ENCODE results near the gene SUMO2. TPM values are rescaled to one million over a fixed set of nuclear protein-coding genes. Genes with fewer than 3 reads are reported as not detected.

Gene SUMO2
- polyA plus RNA-seq, 3 donors = 64.9 to 318 (median 282) TPM

DNA sequence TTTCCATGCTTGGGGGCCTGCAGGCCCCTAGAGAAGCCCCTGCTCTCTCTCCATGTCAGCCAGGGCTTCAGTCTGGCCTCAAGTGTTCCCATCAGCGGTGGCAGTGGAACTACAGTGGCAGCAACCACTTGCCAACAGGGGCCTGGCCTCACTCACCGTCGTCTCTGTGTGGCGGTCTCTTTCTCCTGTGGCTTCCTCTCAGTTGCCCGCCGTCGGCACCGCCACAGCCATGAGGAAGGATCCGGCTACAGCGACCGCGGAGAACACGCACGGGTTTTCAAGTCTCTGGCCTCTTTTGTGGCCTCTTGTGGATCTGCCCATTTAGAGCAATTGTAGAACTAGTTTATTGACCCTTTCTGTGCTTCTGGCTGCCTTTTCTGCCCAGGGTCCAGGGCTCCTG lies 64.5 kb downstream of the SUMO2 start:
- no peak overlapping the region for H3K4me2 ChIP-seq (replicated peaks; ENCODE audit: extremely low read depth, low read length, poor library complexity, severe bottlenecking)
- H2AFZ ChIP-seq (ENCODE audit: insufficient read depth, low read depth, low read length, poor library complexity, severe bottlenecking) = no peak overlapping the region
- Mint-ChIP-seq H3K36me3 (peaks cover 42 to 53% of the 10 kb centered on the region in 2 donors), H3K4me3 (no peak overlapping the region), H3K27me3 (ENCODE audit: low read depth in 3 of 3) (no peaks in the 10 kb centered on the region), H3K9me3 (no peaks in the 10 kb centered on the region), H3K27ac (peak overlapping the region in 1 of 7 donors; percentile 74), H3K4me1 (peaks cover 44% of the 10 kb centered on the region)
- DNase-seq = no peak
- peaks cover 17% of the 10 kb centered on the region for H3K79me2 ChIP-seq (ENCODE audit: insufficient read depth, low read length)
- H3K9ac ChIP-seq (ENCODE audit: insufficient read depth, low read length, poor library complexity, severe bottlenecking) = no peak overlapping the region
- H3K36me3 ChIP-seq (replicated peaks in 1 of 2; ENCODE audit: control insufficient read depth in 1 of 2, insufficient read depth in 2 of 2, low read length in 2 of 2) = peaks cover 13 to 35% of the 10 kb centered on the region in 2 donors
- 61% methylated on average over 14 of the region's 14 CpGs for WGBS (ENCODE audit: insufficient coverage)
- intact Hi-C loops (cut with micrococcal nuclease) = loop anchor here in 1 of 2 donors (10.0 kb wide), 1 partner anchor 86 kb away; the partner anchor contains the start of gene NUP85
- H3K9me3 ChIP-seq (replicated peaks in 1 of 2; ENCODE audit: control insufficient read depth in 1 of 2, insufficient read depth in 1 of 2, low read length in 2 of 2) = no peaks in the 10 kb centered on the region
- TF ChIP-seq, protein P1, sequence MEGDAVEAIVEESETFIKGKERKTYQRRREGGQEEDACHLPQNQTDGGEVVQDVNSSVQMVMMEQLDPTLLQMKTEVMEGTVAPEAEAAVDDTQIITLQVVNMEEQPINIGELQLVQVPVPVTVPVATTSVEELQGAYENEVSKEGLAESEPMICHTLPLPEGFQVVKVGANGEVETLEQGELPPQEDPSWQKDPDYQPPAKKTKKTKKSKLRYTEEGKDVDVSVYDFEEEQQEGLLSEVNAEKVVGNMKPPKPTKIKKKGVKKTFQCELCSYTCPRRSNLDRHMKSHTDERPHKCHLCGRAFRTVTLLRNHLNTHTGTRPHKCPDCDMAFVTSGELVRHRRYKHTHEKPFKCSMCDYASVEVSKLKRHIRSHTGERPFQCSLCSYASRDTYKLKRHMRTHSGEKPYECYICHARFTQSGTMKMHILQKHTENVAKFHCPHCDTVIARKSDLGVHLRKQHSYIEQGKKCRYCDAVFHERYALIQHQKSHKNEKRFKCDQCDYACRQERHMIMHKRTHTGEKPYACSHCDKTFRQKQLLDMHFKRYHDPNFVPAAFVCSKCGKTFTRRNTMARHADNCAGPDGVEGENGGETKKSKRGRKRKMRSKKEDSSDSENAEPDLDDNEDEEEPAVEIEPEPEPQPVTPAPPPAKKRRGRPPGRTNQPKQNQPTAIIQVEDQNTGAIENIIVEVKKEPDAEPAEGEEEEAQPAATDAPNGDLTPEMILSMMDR (IDR thresholded peaks at IDR 0.05) = no peak
- H3K4me1 ChIP-seq (ENCODE audit: control insufficient read depth in 1 of 2, insufficient read depth in 2 of 2, low read length in 2 of 2) = peaks cover 36 to 37% of the 10 kb centered on the region in 2 donors
- H3K27me3 ChIP-seq (ENCODE audit: control insufficient read depth in 2 of 2, insufficient read depth in 2 of 2, low read length in 2 of 2) = no peaks in the 10 kb centered on the region
- no peak overlapping the region for H3K27ac ChIP-seq (ENCODE audit: low read depth in 1 of 2, low read length in 2 of 2)
- no peak overlapping the region for H3K4me3 ChIP-seq (replicated peaks in 1 of 3; ENCODE audit: low read depth in 2 of 3, low read length in 3 of 3)
- H4K20me1 ChIP-seq (ENCODE audit: insufficient read depth, low read length) = peaks cover 8% of the 10 kb centered on the region

- no peaks in the 10 kb centered on the region for H3K27me3 Mint-ChIP-seq (ENCODE audit: low read depth in 3 of 3)
- peaks cover 13 to 33% of the 10 kb centered on the region in 2 donors for H3K36me3 ChIP-seq (replicated peaks in 1 of 2; ENCODE audit: control insufficient read depth in 1 of 2, insufficient read depth in 2 of 2, low read length in 2 of 2)
- H3K4me2 ChIP-seq (replicated peaks; ENCODE audit: extremely low read depth, low read length, poor library complexity, severe bottlenecking) = no peak overlapping the region
- peaks cover 23% of the 10 kb centered on the region for H3K79me2 ChIP-seq (ENCODE audit: insufficient read depth, low read length)
- intact Hi-C loops (cut with micrococcal nuclease) = loop anchor here in 1 of 2 donors (10.0 kb wide), 1 partner anchor 88 kb away; the partner anchor contains the start of gene NUP85
- H3K4me1 Mint-ChIP-seq = peaks cover 54% of the 10 kb centered on the region
- 89% methylated on average over 4 of the region's 9 CpGs for WGBS (ENCODE audit: insufficient coverage)
- H2AFZ ChIP-seq (ENCODE audit: insufficient read depth, low read depth, low read length, poor library complexity, severe bottlenecking) = no peak overlapping the region
- no peaks in the 10 kb centered on the region for H3K27me3 ChIP-seq (ENCODE audit: control insufficient read depth in 2 of 2, insufficient read depth in 2 of 2, low read length in 2 of 2)
- no peak overlapping the region for H3K4me3 Mint-ChIP-seq
- no peak for DNase-seq
- no peak overlapping the region for H3K27ac Mint-ChIP-seq
- no peak overlapping the region for H3K9ac ChIP-seq (ENCODE audit: insufficient read depth, low read length, poor library complexity, severe bottlenecking)
- peaks cover 13% of the 10 kb centered on the region for H4K20me1 ChIP-seq (ENCODE audit: insufficient read depth, low read length)
- no peak overlapping the region for H3K4me3 ChIP-seq (replicated peaks in 1 of 3; ENCODE audit: low read depth in 2 of 3, low read length in 3 of 3)
- peaks cover 42 to 43% of the 10 kb centered on the region in 2 donors for H3K4me1 ChIP-seq (ENCODE audit: control insufficient read depth in 1 of 2, insufficient read depth in 2 of 2, low read length in 2 of 2)
- H3K27ac ChIP-seq (ENCODE audit: low read depth in 1 of 2, low read length in 2 of 2) = no peak overlapping the region
- H3K36me3 Mint-ChIP-seq = peaks cover 43 to 55% of the 10 kb centered on the region in 2 donors
- TF ChIP-seq, protein P1 (IDR thresholded peaks at IDR 0.05) = no peak
- H3K9me3 Mint-ChIP-seq = no peaks in the 10 kb centered on the region
- H3K9me3 ChIP-seq (replicated peaks in 1 of 2; ENCODE audit: control insufficient read depth in 1 of 2, insufficient read depth in 1 of 2, low read length in 2 of 2) = no peaks in the 10 kb centered on the region
Observed at GRCh38 chr17:75116737-75117136, 66.0 kb downstream of the SUMO2 start.

Small RNAs within 50 kb of the gene (small RNA-seq; reads per million reads assigned to genes)
- gene RF00019 (ENCODE audit: insufficient read length, low read depth) = not detected

Other genes with a start within 250 kb of the SUMO2 start
- not detected for gene OTOP3, start 247.1 kb downstream of the SUMO2 start, polyA plus RNA-seq
- not detected for gene HID1, start 210.2 kb downstream of the SUMO2 start, polyA plus RNA-seq
- under 1 TPM in 1 of 3 donors, not detected in 2; 0.05 TPM for gene CDR2L, start 195.3 kb downstream of the SUMO2 start, polyA plus RNA-seq
- 10 to 100 TPM; 18.9 to 52.6 (median 44.4) TPM for gene MRPL58, start 170.3 kb downstream of the SUMO2 start, polyA plus RNA-seq
- gene ATP5PD, start 136.0 kb downstream of the SUMO2 start, polyA plus RNA-seq = 100 to 1,000 TPM; 139 to 451 (median 437) TPM
- 10 to 100 TPM in 1 of 3 donors, 1 to 10 TPM in 2; 2.8 to 17.0 (median 2.9) TPM for gene KCTD2, start 135.7 kb downstream of the SUMO2 start, polyA plus RNA-seq
- 10 to 100 TPM; 26.1 to 99.4 (median 27.0) TPM for gene SLC16A5, start 95.0 kb downstream of the SUMO2 start, polyA plus RNA-seq
- 10 to 100 TPM in 1 of 3 donors, 1 to 10 TPM in 2; 1.3 to 11.8 (median 2.1) TPM for gene ARMC7, start 73.0 kb downstream of the SUMO2 start, polyA plus RNA-seq
- gene NT5C, start 51.2 kb downstream of the SUMO2 start, polyA plus RNA-seq = 10 to 100 TPM; 27.8 to 45.6 (median 36.2) TPM
- gene JPT1, start 28.4 kb downstream of the SUMO2 start, polyA plus RNA-seq = 100 to 1,000 TPM in 2 of 3 donors, 10 to 100 TPM in 1; 79.7 to 181 (median 156) TPM
- gene NUP85, start 22.7 kb upstream of the SUMO2 start, polyA plus RNA-seq = 10 to 100 TPM; 36.3 to 94.2 (median 38.7) TPM
- 100 to 1,000 TPM in 1 of 3 donors, 10 to 100 TPM in 1, 1 to 10 TPM in 1; 4.3 to 162 (median 15.7) TPM for gene GGA3, start 78.6 kb upstream of the SUMO2 start, polyA plus RNA-seq
- 100 to 1,000 TPM in 2 of 3 donors, 10 to 100 TPM in 1; 26.7 to 122 (median 101) TPM for gene MRPS7, start 78.9 kb upstream of the SUMO2 start, polyA plus RNA-seq
- gene MIF4GD, start 88.3 kb upstream of the SUMO2 start, polyA plus RNA-seq = 100 to 1,000 TPM in 1 of 3 donors, 10 to 100 TPM in 2; 66.9 to 103 (median 80.6) TPM
- 10 to 100 TPM; 14.4 to 21.5 (median 18.8) TPM for gene SLC25A19, start 106.5 kb upstream of the SUMO2 start, polyA plus RNA-seq
- gene GRB2, start 222.7 kb upstream of the SUMO2 start, polyA plus RNA-seq = 100 to 1,000 TPM; 164 to 338 (median 262) TPM

All from CD14-positive monocyte (primary cell).